GM13977 (cell line): Measurements from ENCODE around the gene LDLRAD3.

Experiments
- DNase-seq: peaks from one replicate; pipeline ENCODE4 v3.0.0; 2012; ENCODE audit warnings: low spot score
- in situ Hi-C: fragments of 300-500 bp; cut with MboI; formaldehyde crosslinking; loops from one replicate; pipeline ENCODE4 v1.12.0; 2022; ENCODE audit warnings: low sequenced_read_pairs, low pct_unique_long_range_greater_than_20kb, mixed read lengths, inconsistent platforms; ENCODE audit not compliant: unreplicated experiment
- TF ChIP-seq, protein P1 (sequence below): IDR thresholded peaks from 2 replicates; pipeline ENCODE4 v1.5.1; 2012; ENCODE audit warnings: mild to moderate bottlenecking, control low read depth; ENCODE audit not compliant: insufficient read depth; ENCODE audit errors: extremely low read depth, missing control alignments

LDLRAD3 gene

GRCh38 chr11:35933320-35933871 lies 10.5 kb upstream of the LDLRAD3 start:
- no peak for DNase-seq
- TF ChIP-seq, protein P1, sequence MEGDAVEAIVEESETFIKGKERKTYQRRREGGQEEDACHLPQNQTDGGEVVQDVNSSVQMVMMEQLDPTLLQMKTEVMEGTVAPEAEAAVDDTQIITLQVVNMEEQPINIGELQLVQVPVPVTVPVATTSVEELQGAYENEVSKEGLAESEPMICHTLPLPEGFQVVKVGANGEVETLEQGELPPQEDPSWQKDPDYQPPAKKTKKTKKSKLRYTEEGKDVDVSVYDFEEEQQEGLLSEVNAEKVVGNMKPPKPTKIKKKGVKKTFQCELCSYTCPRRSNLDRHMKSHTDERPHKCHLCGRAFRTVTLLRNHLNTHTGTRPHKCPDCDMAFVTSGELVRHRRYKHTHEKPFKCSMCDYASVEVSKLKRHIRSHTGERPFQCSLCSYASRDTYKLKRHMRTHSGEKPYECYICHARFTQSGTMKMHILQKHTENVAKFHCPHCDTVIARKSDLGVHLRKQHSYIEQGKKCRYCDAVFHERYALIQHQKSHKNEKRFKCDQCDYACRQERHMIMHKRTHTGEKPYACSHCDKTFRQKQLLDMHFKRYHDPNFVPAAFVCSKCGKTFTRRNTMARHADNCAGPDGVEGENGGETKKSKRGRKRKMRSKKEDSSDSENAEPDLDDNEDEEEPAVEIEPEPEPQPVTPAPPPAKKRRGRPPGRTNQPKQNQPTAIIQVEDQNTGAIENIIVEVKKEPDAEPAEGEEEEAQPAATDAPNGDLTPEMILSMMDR = no peak
- in situ Hi-C loops = no loop called here

GRCh38 chr11:35934271-35934670 lies 9.6 kb upstream of the LDLRAD3 start:
- TF ChIP-seq, protein P1 = no peak
- no peak for DNase-seq
- in situ Hi-C loops = no loop called here

- TF ChIP-seq, protein P1 = no peak
- in situ Hi-C loops = no loop called here
- DNase-seq = no peak
These were observed 8.9 kb upstream of the LDLRAD3 start for GRCh38 chr11:35934981-35935380.

- DNase-seq = no peak
- in situ Hi-C loops = no loop called here
- TF ChIP-seq, protein P1 = no peak
These were observed 8.5 kb upstream of the LDLRAD3 start for GRCh38 chr11:35935390-35935789.

DNA sequence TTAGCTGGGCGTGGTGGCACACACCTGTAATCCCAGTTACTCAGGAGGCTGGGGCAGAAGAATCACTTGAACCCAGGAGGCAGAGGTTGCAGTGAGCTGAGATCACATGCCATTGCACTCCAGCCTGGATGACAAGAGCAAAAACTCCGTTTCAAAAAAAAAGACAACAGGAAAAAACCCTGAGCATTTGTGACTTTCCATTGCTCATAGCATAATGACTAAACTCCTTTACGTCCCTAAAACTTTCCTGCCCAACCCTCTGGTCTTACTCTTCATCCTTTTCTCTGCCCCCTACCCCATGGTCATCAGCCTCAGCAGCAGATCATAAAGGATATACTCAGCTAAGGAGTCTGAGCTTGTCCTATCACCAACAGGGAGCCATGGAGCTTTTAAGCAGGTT lies 6.8 kb upstream of the LDLRAD3 start:
- in situ Hi-C loops = no loop called here
- DNase-seq = no peak
- TF ChIP-seq, protein P1 = no peak

DNA sequence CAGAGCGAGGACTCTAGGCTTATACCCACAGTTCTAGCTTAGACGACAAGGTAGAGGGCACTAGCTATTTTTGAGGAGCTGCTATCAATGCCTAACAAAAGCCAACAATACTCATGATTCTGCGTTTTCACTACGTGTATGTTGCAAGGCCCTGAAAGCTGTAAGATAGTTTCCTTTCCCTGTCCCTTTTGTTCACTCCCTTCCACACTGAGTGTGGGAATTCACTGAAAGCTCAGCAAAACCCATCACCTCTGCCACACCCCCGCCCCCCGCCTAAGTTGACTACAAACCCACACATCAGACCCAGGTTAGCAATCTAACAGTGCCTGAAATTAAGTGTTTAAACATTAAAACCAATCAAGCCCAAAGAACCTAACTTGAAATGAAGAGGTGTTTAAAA lies 6.2 kb upstream of the LDLRAD3 start:
- no peak for DNase-seq
- TF ChIP-seq, protein P1 = no peak
- in situ Hi-C loops = no loop called here

- no peak for DNase-seq
- in situ Hi-C loops = no loop called here
- TF ChIP-seq, protein P1 = no peak
These were observed 5.6 kb upstream of the LDLRAD3 start for GRCh38 chr11:35938231-35938630.
